ENCODE data around the gene NINL.
"Not testable (repeated sequence)": the region's sequence is repeated elsewhere in the genome, so short reads cannot be mapped to it uniquely, and the experiment has no call there.

The NINL gene

DNA sequence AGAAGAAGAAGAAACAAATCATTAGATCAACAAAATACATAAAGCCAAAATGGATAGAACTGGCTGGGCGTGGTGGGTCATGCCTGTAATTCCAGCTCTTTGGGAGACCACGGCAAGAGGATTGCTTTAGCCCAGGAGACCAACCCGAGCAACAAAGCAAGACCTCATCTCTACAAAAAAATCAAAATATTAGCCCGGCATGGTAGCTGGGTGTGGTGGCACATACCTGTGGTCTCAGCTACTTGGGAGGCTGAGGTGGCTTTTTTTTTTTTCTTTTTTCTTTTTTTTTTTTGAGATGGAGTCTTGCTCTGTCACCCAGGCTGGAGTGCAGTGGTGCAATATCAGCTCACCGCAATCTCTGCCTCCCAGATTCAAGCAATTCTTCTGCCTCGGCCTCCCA lies 21.5 kb downstream of the NINL start:
- Mint-ChIP-seq H3K4me3 (no peak overlapping the region), H3K27ac (ENCODE audit: low read depth) (no peak overlapping the region)
- no peak for ATAC-seq (replicated peaks; ENCODE audit: extremely low read depth, poor library complexity, severe bottlenecking)

DNA sequence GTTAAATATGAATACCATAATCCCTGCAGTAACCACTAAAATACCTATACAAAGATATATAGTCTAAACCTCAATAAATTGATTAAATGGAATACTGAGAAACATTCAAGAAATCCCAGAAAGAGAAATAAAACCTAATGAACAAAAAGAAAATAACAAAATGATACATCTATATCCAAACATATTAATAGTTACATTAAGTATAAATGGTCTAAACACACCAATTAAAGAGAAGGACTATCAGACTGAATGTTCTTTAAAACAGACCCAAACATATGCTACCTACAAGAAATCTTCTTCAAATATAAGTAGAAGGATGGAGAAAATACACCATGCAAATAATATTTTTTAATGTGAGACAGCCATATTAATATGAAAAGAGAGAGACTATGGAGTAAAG lies 22.0 kb downstream of the NINL start:
- Mint-ChIP-seq H3K9me3 (no peaks in the 10 kb centered on the region), H3K4me1 (no peaks in the 10 kb centered on the region), H3K27ac (ENCODE audit: low read depth) (no peak overlapping the region), H3K36me3 (ENCODE audit: insufficient read depth) (no peaks in the 10 kb centered on the region), H3K4me3 (no peak overlapping the region), H3K27me3 (no peaks in the 10 kb centered on the region)
- ATAC-seq (replicated peaks; ENCODE audit: extremely low read depth, poor library complexity, severe bottlenecking), result no peak
- DNase-seq (ENCODE audit: low spot score in 2 of 2), result no peak

More for the DNA sequence above, 21.5 kb downstream of the NINL start:
- Mint-ChIP-seq H3K36me3 (ENCODE audit: insufficient read depth) (no peaks in the 10 kb centered on the region), H3K27me3 (no peaks in the 10 kb centered on the region), H3K9me3 (no peaks in the 10 kb centered on the region), H3K4me1 (no peaks in the 10 kb centered on the region)
- DNase-seq (ENCODE audit: low spot score in 2 of 2), result no peak

DNA sequence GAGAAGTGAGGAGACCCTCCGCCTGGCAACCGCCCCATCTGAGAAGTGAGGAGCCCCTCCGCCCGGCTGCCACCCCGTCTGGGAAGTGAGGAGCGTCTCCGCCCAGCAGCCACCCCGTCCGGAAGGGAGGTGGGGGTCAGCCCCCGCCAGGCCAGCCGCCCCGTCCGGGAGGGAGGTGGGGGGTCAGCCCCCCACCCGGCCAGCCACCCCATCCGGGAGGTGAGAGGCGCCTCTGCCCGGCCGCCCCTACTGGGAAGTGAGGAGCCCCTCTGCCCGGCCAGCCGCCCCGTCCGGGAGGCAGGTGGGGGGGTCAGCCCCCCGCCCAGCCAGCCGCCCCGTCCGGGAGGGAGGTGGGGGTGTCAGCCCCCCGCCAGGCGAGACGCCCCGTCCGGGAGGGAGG lies 23.6 kb downstream of the NINL start:
- H3K36me3 Mint-ChIP-seq (ENCODE audit: insufficient read depth); DNase-seq (ENCODE audit: low spot score in 2 of 2); H3K9me3 Mint-ChIP-seq; ATAC-seq (replicated peaks; ENCODE audit: extremely low read depth, poor library complexity, severe bottlenecking); H3K4me3 Mint-ChIP-seq; H3K27me3 Mint-ChIP-seq; H3K27ac Mint-ChIP-seq (ENCODE audit: low read depth); H3K4me1 Mint-ChIP-seq: not testable (repeated sequence)

- no peak overlapping the region for H3K4me3 Mint-ChIP-seq
- no peaks in the 10 kb centered on the region for H3K9me3 Mint-ChIP-seq
- peak overlapping the region; percentile 61 for H3K27ac Mint-ChIP-seq (ENCODE audit: low read depth)
- no peak for DNase-seq (ENCODE audit: low spot score in 2 of 2)
- H3K36me3 Mint-ChIP-seq (ENCODE audit: insufficient read depth), result no peaks in the 10 kb centered on the region
- ATAC-seq (replicated peaks; ENCODE audit: extremely low read depth, poor library complexity, severe bottlenecking), result no peak
- peaks cover 12% of the 10 kb centered on the region for H3K27me3 Mint-ChIP-seq
- H3K4me1 Mint-ChIP-seq, result peaks cover 7% of the 10 kb centered on the region
Observed at GRCh38 chr20:25553819-25554296, 31.5 kb downstream of the NINL start.

- Mint-ChIP-seq H3K27me3 (peaks cover 12% of the 10 kb centered on the region), H3K27ac (ENCODE audit: low read depth) (no peak overlapping the region), H3K4me1 (peaks cover 7% of the 10 kb centered on the region), H3K36me3 (ENCODE audit: insufficient read depth) (peaks cover 1% of the 10 kb centered on the region), H3K9me3 (no peaks in the 10 kb centered on the region), H3K4me3 (no peak overlapping the region)
- no peak for DNase-seq (ENCODE audit: low spot score in 2 of 2)
- ATAC-seq (replicated peaks; ENCODE audit: extremely low read depth, poor library complexity, severe bottlenecking), result no peak
Observed at GRCh38 chr20:25552977-25553376, 32.4 kb downstream of the NINL start.

DNA sequence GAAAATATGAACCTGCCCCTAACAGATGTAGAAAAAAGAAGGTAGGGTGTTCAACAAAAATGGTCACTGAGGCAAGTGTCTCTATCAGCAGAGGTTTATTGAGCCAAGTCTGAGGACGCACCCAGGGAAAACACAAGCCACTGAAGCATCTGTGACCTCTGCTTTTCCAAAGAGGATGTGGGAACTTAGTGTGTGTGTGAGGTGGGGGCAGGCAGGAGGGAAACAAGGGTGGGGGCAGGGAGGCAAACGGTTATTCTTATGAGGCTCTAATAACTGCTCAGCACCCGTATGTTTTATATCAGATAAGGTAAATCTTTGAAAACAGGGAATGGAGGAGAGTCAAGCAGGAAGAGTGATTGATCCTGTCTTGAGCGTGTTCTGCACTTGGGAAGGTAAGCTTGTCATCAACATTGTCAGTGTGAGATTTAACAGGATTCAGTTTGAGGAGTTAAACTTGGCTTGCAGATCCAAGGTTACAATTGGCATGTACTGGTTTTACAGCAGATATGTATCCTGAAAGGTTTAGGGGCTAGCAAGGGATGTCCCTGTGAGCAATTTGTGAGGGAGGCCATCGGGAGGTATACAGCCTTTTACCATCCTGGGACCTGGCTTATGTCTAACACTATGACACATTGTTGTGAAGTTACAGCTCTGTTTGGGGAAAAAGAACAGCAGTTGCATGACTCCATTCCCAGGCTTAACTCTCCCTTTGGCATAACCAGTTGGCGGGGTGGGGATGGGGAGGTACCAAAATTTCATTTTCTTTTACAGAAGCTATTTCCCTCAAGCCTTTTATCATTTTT lies 33.7 kb downstream of the NINL start:
- Mint-ChIP-seq H3K9me3 (no peaks in the 10 kb centered on the region), H3K4me1 (peaks cover 7% of the 10 kb centered on the region)
- no peak for ATAC-seq (replicated peaks; ENCODE audit: extremely low read depth, poor library complexity, severe bottlenecking)

DNA sequence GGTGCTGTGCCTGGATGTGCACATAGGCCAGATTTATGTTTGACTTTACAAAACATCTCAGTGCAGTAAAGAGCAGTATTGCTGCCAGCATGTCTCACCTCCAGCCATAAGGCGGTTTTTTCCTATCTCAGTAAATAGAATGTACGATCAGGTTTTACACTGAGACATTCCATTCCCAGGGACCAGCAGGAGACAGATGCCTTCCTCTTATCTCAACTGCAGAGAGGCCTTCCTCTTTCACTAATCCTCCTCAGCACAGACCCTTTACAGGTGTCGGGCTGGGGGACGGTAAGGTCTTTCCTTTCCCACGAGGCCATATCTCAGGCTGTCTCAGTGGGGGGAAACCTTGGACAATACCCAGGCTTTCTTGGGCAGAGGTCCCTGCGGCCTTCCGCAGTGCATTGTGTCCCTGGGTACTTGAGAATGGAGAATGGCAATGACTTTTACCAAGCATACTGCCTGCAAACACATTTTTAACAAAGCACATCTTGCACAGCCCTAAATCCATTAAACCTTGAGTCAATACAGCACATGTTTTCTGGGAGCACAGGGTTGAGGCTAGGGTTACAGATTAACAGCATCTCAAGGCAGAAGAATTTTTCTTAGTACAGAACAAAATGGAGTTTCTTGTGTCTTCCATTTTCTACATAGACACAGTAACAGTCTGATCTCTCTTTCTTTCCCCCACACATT lies 34.5 kb downstream of the NINL start:
- peaks cover 12% of the 10 kb centered on the region for H3K27me3 Mint-ChIP-seq

More for the DNA sequence above, 33.7 kb downstream of the NINL start:
- no peak for DNase-seq (ENCODE audit: low spot score in 2 of 2)
- Mint-ChIP-seq H3K36me3 (ENCODE audit: insufficient read depth) (peaks cover 1% of the 10 kb centered on the region), H3K27ac (ENCODE audit: low read depth) (no peak overlapping the region), H3K4me3 (no peak overlapping the region), H3K27me3 (peaks cover 12% of the 10 kb centered on the region)

DNA sequence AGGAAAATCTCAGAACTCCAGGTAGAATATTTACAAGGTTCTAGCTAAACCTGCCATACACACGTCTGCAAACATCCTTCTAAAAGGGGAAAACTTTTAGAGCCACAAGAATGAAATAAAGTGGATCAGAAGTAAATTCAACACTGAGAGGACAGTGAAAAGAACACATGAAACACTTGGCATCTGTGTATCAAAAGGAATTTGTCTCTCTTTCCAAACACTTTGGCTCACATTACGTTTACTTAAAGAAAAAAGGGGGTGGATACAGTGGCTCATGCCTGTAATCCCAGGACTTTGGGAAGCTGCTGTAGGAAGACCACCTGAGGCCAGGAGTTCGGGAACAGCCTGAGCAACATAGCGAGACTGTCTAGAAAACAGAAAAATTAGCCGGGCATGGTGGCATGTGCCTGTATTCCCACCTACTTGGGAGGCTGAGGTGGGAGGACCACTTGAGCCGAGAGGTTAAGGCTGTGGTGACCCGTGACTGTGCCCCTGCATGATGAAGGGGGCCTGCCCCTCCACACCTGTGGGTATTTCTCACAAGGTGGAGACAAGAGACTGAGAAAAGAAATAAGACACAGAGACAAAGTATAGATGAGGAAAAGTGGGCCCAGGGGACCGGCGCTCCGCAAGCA lies 35.4 kb downstream of the NINL start:
- Mint-ChIP-seq H3K27ac (ENCODE audit: low read depth) (no peak overlapping the region), H3K4me1 (peaks cover 7% of the 10 kb centered on the region), H3K27me3 (peaks cover 12% of the 10 kb centered on the region), H3K4me3 (no peak overlapping the region), H3K9me3 (no peaks in the 10 kb centered on the region), H3K36me3 (ENCODE audit: insufficient read depth) (peaks cover 1% of the 10 kb centered on the region)
- DNase-seq (ENCODE audit: low spot score in 2 of 2) (no peak), ATAC-seq (replicated peaks; ENCODE audit: extremely low read depth, poor library complexity, severe bottlenecking) (no peak)

More for the DNA sequence above, 34.5 kb downstream of the NINL start:
- not testable (repeated sequence) for H3K4me1 Mint-ChIP-seq; H3K27ac Mint-ChIP-seq (ENCODE audit: low read depth); ATAC-seq (replicated peaks; ENCODE audit: extremely low read depth, poor library complexity, severe bottlenecking); DNase-seq (ENCODE audit: low spot score in 2 of 2); H3K9me3 Mint-ChIP-seq; H3K4me3 Mint-ChIP-seq; H3K36me3 Mint-ChIP-seq (ENCODE audit: insufficient read depth)

DNA sequence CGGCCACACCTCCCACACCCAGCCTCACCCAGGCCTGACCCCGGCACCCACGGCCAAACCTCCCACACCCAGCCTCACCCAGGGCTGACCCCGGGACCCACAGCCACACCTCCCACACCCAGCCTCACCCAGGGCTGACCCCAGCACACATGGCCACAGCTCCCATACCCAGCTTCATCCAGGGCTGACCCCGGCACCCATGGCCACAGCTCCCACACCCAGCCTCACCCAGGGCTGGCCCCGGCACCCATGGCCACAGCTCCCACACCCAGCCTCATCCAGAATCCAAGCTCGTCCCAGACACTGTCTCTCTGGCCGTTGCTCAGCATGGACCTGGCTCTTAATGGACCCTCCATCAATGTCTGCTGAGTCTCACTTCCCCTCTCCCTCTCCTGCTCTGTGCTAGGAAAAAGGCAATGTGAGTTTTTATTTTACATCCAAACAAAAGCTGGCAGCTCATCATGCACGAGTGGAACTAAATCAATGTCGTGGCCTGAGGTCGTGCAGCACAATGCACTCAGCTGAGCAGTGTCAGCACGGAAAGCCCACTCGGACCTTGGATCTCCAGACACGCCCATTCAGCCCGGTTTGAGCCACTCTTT lies 36.1 kb downstream of the NINL start:
- Mint-ChIP-seq H3K4me3 (no peak overlapping the region), H3K27me3 (peaks cover 12% of the 10 kb centered on the region), H3K4me1 (peaks cover 7% of the 10 kb centered on the region), H3K9me3 (no peaks in the 10 kb centered on the region), H3K36me3 (ENCODE audit: insufficient read depth) (peaks cover 1% of the 10 kb centered on the region), H3K27ac (ENCODE audit: low read depth) (no peak overlapping the region)
- DNase-seq (ENCODE audit: low spot score in 2 of 2) (no peak), ATAC-seq (replicated peaks; ENCODE audit: extremely low read depth, poor library complexity, severe bottlenecking) (no peak)

DNA sequence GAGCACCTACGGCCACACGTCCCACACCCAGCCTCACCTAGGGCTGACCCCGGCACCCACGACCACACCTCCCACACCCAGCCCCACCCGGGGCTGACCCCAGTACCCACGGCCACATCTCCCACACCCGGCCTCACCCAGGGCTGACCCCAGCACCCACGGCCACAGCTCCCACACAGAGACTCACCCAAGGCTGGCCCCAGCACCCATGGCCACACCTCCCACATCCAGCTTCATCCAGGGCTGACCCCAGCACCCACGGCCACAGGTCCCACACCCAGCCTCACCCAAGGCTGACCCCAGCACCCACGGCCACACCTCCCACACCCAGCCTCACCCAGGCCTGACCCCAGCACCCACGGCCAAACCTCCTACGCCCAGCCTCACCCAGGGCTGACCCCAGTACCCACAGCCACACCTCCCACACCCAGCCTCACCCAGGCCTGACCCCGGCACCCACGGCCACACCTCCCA lies 36.7 kb downstream of the NINL start:
- Mint-ChIP-seq H3K4me1 (peaks cover 7% of the 10 kb centered on the region), H3K27ac (ENCODE audit: low read depth) (no peak overlapping the region), H3K4me3 (no peak overlapping the region), H3K9me3 (no peaks in the 10 kb centered on the region), H3K27me3 (peaks cover 12% of the 10 kb centered on the region), H3K36me3 (ENCODE audit: insufficient read depth) (peaks cover 1% of the 10 kb centered on the region)
- DNase-seq (ENCODE audit: low spot score in 2 of 2) (no peak), ATAC-seq (replicated peaks; ENCODE audit: extremely low read depth, poor library complexity, severe bottlenecking) (no peak)

DNA sequence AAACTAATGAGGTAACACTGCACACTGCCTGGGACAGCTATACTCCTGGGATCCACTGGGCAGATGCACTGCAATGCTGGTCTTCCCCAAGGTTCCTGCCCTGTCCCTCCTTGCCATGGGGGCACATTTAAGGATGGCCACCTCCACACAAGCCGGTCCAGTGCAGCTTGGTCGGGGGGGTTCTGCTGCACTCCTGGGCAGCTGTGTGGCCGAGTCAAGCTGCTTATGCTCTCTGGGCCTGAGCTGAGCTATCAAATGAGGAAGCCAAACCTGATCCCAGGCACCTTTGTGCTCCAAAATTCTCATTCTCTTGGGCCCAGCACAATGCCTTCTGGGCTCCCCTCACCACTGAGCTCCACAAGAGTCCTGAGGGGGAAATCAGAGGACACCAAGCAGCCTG lies 37.3 kb downstream of the NINL start:
- no peaks in the 10 kb centered on the region for H3K9me3 Mint-ChIP-seq
- ATAC-seq (replicated peaks; ENCODE audit: extremely low read depth, poor library complexity, severe bottlenecking), result no peak

DNA sequence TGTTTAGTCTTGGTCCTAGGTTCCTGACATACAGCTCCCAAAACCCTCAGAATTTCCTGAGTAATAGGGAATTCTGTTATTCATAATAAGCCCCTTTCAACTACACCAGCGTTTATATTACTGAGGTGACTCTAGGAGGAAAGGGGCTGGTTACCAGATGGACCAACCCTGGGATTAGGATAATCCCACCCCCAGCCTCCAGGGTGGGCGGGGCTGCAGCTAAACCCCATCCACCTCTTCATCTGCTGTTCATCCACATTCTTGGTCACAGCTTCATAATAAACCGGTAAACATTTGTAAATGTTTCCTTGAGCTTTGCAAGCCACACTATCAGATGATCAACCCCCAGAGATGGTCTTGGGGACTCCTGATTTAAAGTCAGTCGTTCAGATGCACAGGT lies 38.3 kb downstream of the NINL start:
- Mint-ChIP-seq H3K4me3 (no peak overlapping the region), H3K4me1 (peaks cover 7% of the 10 kb centered on the region), H3K27ac (ENCODE audit: low read depth) (no peak overlapping the region), H3K36me3 (ENCODE audit: insufficient read depth) (peaks cover 1% of the 10 kb centered on the region), H3K27me3 (peaks cover 12% of the 10 kb centered on the region), H3K9me3 (no peaks in the 10 kb centered on the region)
- DNase-seq (ENCODE audit: low spot score in 2 of 2), result no peak
- ATAC-seq (replicated peaks; ENCODE audit: extremely low read depth, poor library complexity, severe bottlenecking), result no peak

More for the DNA sequence above, 37.3 kb downstream of the NINL start:
- no peak overlapping the region for H3K4me3 Mint-ChIP-seq
- peaks cover 7% of the 10 kb centered on the region for H3K4me1 Mint-ChIP-seq
- H3K36me3 Mint-ChIP-seq (ENCODE audit: insufficient read depth), result peaks cover 1% of the 10 kb centered on the region
- H3K27me3 Mint-ChIP-seq, result peaks cover 12% of the 10 kb centered on the region
- H3K27ac Mint-ChIP-seq (ENCODE audit: low read depth), result no peak overlapping the region
- DNase-seq (ENCODE audit: low spot score in 2 of 2), result no peak
